ENCODE measurements around the gene KMT2C.
"Not testable (repeated sequence)": the region's sequence is repeated elsewhere in the genome, so short reads cannot be mapped to it uniquely, and the experiment has no call there.

KMT2C gene

DNA sequence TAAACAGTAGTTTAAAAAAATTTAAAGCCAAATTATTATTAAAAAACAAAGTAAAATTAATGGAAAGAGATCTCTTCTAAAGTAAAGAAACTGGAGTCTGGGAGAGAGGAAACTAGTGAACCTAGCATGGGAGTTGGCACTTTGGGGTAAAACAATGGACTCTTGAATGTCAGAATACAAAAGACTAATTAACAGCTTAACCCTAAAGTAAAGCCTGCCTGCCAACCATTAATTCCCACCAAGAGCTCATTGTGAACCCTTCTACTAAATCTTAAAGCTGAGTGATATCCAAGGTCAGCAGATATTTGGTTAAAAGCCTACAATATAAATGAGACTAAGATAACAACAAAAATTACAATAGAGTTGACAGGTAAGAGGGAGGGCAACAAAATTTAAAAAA, 36.5 kb downstream of the KMT2C start:
- no peak for DNase-seq

DNA sequence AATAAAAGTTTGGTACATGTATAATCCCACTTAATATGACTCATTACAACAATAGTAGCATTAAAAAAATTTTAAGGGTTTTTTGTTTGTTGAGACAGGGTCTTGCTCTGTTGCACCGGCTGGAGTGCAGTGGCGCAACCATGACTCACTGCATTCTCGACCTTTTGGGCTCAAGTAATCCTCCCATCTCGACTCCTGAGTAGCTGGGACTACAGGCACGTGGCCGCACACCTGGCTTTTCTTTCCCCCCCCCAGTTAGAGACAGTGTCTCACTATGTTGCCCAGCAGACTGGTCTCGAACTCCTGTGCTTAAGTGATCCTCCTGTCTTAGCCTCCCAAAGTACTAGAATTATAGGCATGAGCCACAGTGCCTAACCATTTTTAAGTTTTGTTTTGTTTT, 40.7 kb downstream of the KMT2C start:
- DNase-seq = no peak

DNA sequence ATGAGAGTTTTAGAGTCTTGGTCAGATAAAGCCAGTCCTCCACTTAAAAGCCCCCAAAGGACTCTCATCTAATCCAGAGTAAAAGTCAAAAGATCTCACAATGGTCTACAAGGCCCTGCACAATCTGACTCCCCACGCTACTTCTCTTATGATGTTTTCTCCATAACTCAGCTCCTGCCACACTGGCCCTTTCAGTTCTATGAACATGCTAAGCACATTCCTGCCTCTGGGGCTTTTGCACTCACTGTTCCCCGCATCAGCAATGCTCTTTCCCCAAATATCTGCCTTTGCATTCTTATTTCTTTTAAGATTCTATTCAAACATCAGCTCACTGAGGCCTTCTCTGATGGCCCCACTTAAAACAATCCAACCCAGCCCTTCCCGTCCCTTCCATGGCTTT, 41.6 kb downstream of the KMT2C start:
- not testable (repeated sequence) for DNase-seq

- no peak for DNase-seq
These were observed 43.5 kb downstream of the KMT2C start for GRCh38 chr7:152392254-152392653.

DNA sequence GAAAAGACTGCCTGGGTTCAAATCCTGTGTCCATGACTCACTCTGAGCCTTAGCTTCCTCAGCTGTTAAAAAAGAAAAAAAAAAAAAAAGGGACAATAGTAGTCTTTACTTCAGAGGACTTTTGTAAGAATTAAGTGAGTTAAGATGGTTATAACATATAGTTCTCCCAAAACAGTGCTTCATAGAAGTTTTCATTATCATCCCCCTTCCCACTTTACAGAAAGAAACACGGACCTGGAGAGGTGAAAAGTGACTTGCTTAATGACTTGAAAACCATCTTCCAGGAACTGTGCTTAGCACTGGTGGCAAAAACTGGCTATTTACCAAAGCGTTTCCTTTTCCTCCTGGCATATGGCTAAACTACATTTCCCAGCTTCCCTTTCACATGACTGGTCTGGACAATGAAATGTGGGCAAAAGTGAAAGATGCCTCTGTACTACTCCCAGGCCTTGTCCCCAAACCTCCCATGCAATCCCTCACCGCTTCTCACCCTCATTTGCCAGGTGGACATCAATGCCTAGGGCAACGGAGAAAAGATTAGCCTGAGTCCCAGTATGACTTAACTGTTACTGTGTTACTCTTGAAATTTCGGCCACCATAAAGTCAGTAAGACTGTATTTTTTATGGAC, 49.6 kb downstream of the KMT2C start:
- DNase-seq = not testable (repeated sequence)

DNA sequence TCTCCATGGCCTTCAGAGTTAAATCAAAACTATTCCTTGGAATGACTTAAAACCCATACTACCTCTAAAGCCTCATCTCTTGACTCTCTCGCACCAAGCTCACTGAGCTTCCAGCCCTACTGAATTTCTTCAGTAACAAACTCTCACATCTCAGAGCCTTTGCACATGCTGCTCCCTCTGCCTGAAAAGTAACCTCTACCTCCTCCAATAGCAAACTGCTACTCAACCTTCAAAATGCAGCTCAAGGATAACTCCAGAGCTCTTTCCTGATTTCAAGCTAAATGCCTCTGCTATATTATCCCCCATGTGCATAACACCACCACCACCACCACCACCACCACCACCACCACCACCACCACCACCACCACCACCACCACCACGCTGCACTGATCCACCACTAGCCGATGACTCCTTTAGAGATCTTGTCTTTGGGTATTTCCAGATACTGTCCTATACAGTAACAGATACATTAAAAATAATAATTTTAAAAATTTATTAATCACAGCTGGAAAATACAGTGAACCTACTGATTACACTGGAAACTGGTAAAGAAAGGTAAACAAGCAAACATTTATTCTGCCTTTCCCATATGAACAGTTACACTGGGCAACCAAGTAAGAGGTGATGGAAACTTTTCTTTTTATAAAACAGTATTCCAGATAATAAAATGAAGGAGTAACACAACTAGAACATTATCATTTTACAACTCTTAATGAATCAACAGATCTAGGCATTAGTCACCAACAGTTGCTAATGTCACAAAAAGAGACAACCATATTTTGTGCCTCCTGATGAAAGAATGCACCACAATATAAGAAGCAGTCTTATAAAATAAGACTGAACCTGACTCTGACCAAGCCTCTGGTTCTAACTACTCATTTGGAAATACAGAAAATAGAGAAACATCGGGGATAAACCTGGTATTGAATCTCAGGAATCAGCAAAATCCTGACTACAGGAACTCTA, 51.3 kb downstream of the KMT2C start:
- DNase-seq = not testable (repeated sequence)

DNA sequence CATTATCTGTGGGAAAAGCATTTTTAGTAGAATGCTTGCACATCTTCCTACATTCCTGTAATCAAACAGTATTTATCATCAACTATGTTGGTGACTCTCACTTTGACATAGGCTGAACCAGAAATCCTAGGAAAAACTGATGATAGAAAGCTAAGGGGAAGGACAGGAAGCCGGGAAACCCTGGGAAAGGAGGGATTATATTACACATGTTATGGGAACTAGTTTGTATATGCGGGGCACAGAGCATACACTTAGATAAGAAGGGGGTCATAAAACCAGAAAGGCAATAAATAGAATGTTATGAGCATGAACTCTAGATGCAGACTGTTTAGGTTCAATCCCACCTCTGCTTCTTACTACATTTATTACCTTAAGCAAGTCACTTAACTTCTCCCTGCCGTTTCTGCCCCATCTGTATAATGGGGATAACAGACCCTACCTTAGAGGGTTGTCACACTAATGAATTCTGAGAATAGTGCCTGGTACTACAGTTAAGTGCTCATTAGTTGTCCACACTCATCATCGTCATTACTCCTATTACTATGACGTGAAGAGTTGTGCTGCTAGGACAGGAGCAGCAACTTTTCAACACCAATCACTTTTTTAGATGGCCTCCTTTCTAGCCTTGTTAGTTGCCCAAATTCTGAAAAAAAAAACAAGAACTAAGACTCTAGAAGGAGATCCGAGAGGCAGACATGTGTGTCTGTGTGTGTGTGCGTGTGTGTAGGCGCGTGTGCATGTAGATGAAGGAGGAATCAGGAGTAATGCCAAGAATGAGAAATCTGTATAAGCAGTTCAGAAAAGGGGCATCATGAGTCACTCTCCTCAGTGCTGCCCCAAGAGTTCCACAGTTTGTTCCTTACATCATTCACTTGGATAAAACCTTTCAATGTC, 52.2 kb downstream of the KMT2C start:
- no peak for DNase-seq

GRCh38 chr7:152382244-152382643, 53.6 kb downstream of the KMT2C start:
- DNase-seq = no peak

- not testable (repeated sequence) for DNase-seq
These were observed 54.7 kb downstream of the KMT2C start for GRCh38 chr7:152380931-152381578.

DNA sequence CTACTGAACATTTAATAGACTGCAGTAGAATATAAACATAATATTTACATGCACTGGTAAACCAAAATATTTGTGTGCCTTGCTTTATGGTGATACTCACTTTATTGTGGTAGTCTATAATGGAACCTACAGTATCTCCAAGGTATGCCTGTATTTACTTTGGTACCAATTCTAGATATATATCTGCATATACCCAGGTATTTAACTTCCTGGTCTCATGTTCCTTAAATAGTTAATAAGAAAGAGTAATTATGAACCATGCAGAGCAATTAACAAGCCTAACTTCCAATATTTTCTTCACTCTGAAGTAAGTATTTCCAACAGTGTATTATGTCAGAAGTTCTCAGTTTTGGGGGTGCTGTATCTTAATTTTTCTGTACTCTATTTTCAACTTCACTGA, 57.3 kb downstream of the KMT2C start:
- DNase-seq = not testable (repeated sequence)

GRCh38 chr7:152376716-152377484, 58.9 kb downstream of the KMT2C start:
- DNase-seq = not testable (repeated sequence)

- no peak for DNase-seq
These were observed 65.5 kb downstream of the KMT2C start for GRCh38 chr7:152370297-152370696.

DNA sequence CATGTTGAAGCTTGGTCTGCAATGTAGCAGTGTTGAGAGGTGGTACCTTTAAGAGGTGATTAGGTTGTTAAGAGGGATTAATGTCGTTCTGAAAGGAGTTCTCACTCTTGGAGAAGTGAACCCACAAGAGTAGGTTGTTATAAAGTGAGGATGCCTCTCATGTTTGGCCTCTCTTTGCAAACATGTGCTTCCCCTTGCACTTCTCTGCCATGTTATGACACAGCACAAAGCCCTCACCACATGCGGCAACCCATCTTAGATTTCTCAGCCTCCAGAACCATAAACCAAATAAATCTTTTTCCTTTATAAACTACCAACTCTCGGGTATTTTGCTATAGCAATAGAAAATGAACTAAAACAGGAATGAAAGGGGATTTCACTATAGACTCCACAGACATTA, 66.3 kb downstream of the KMT2C start:
- DNase-seq = no peak

- no peak for DNase-seq
These were observed 68.6 kb downstream of the KMT2C start for GRCh38 chr7:152367170-152367569.

DNA sequence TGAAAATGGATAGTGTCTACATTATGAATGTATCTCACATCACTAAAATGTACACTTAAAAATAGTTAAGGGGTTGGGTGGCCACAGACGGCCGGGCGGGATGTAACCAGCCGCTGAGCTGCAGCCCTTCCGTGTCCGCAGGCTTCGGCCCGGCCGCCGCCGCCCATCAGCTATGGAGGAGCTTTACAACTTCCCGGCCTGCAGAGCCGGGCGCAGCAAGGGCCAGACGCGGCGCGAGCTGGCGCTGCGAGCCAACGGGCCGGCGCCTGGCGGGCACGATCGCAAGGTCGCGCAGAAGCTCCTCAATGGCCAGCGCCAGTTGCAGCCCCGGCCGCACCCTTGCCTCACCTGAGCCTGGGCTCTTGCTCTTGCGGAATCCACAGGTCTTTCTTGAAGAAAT, 69.1 kb downstream of the KMT2C start:
- DNase-seq = no peak

GRCh38 chr7:152365982-152366603, 69.7 kb downstream of the KMT2C start:
- DNase-seq = no peak

- no peak for DNase-seq
These were observed 72.0 kb downstream of the KMT2C start for GRCh38 chr7:152363798-152364197.

DNA sequence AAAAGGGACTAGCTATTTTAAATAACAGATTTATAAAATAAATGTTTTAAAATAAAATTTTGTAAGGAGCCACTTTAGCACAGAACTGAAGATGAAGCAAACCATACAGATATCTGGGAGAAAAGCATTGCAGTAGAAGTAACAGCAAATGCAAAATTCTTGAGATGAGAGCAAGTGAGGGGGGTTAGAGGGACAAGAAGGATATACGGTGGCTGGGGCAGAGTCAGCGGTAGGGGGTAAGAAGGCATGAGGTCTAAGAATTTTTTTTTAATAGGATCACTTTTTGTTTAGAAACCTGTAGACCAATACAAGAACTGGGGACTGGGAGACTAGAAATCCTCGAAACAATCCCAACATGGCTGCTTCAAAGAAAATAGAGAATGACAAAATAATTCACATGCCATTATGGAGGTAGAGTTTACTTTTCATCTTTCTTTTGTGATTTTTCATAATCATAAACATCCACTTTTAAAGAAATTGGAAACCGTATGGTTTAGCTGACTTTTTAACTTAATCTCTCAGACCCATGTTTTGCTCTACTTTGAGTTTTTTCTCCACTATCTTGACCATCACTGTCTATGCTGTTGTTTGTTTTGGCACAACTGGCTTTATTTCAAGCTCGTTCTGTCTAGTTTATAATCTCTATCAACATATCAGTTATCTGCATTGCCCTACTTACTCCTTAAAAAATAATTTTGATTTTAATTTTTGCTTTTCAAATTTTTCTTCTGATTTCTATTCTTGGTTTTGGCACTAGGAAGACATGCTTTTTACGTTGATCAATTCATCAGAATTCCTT, 73.5 kb downstream of the KMT2C start:
- DNase-seq = no peak

- DNase-seq = no peak
These were observed 80.2 kb downstream of the KMT2C start for GRCh38 chr7:152355474-152356057.

DNA sequence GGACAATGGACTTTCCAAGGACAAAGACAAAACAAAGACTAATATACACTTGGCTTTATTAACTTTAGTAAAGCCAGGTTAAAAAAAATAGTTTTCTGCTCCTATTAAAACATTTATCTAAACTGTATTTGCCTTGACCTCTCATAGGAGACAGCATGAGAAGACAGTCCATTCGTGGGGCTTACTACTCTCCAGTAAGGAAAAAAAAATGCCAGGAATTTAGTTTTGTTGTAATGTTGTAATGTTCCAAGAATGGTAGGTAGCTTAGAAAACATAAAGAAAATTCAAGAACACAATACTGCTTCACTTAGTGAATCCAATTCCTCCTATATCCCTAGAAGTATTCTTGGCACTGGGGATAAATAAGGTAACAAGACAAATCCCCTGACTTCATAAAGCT, 81.7 kb downstream of the KMT2C start:
- DNase-seq = no peak
